NOMO-1 treated with dmso at 0.1 percent for 144 hours (cell line): Measurements from ENCODE around the gene COX5B.

Experiments
- DNase-seq: peaks from one replicate; lab custom pipeline; 2025; ENCODE audit not compliant: unreplicated experiment; lab: John Stamatoyannopoulos, UW

The COX5B gene

GRCh38 chr2:97653874-97654273 is 8.0 kb downstream of the COX5B start:
- DNase-seq = no peak

GRCh38 chr2:97654309-97654708 is 8.4 kb downstream of the COX5B start:
- no peak for DNase-seq

GRCh38 chr2:97654791-97655190 is 8.9 kb downstream of the COX5B start:
- no peak for DNase-seq

DNA sequence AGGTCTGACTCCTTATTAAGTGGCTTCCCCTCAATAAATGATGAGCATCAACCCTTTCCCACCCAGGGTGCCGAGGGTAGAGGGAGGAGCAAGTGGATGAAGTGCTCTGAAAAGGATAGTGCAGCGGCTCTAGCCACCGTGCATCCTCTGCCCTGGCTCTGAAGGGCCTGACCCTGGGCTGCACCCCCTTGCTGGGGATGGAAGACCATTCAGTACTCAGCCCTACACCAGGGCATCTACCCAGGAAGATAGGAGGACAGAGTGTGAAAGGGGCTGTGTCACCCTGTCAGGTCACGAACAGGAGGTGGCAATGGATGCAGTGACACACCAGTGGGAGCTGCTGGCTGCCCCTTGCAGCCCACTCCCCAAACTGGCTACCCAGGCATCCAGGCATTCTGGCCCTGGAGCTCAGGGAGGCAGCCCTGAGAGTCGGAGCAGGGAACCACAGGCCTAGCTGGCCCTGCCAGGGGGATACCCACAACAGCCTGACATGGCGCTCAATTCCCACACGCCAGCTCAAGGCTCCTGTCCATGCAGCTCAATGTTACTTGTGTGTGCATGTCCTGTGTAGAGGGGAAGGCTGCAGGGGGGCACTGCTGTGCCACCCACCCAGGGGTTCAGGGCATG is 10.4 kb downstream of the COX5B start:
- no peak for DNase-seq

DNA sequence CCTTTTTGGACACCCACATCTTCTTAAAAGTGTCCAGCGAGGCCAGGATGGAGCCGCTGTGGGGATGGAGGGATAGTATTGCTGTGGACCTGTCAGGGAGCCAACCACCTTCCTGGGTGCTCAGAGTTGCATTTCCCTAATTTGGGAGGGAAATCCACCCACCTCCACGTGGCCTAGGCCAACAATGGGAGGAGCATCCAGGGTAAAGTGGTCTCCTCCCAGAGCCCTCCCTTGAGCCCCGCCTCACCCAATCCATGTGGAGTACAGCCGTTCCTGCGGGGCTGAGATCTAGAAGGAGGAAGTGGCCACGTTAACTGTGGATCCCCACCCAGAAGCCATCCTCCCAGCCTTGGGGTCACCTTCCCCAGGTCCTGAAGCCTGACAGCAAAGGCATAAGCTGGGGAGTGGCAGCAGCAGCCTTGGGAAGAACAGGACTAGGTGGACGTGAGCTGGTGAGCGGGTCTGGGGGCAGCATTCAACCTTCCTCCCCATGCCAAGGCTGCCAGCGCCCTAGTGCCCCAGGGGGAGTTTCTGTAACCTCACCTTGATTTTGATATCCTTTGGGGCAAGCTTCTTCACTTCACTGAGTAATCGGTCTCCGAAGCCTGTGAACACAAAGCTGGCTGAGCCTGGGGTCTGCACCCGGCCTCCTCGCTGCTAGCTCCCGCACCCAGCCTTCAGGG is 11.2 kb downstream of the COX5B start:
- DNase-seq = no peak

DNA sequence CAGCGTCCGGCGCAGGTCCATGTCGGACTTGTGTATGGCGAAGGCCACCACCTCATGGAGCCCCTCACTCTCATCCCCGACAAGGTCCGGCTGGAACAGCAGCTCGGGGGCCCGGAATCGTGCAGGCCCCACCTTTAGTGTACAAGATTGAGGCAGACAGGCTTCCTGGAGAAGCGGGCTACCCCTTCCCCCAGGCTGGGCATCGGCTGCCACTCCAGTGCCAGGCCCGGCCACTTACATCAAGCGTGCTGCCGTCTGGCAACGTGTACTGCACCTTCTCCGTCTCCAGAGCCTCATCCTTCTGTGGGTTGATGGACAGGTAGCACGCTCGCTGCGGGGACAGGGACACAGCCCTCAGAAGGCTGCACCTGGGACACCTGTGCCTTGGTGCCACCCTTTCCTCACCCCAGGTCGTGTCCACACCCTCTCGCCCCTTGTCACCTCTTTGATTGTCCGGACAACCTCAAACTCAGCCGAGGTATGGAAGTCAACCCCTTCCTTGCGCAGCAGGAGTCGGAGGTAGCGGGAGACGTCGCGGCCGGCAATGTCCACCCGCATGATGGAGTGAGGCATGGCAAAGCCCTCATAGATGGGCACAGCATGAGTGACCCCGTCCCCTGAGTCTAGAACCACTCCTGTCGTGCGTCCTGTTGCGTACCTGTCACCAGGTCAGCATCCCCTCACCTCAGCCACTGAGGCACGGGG is 12.3 kb downstream of the COX5B start:
- no peak for DNase-seq

GRCh38 chr2:97658691-97659157 is 12.9 kb downstream of the COX5B start:
- no peak for DNase-seq

- DNase-seq = no peak
These were observed 13.6 kb downstream of the COX5B start for GRCh38 chr2:97659256-97660043.

DNA sequence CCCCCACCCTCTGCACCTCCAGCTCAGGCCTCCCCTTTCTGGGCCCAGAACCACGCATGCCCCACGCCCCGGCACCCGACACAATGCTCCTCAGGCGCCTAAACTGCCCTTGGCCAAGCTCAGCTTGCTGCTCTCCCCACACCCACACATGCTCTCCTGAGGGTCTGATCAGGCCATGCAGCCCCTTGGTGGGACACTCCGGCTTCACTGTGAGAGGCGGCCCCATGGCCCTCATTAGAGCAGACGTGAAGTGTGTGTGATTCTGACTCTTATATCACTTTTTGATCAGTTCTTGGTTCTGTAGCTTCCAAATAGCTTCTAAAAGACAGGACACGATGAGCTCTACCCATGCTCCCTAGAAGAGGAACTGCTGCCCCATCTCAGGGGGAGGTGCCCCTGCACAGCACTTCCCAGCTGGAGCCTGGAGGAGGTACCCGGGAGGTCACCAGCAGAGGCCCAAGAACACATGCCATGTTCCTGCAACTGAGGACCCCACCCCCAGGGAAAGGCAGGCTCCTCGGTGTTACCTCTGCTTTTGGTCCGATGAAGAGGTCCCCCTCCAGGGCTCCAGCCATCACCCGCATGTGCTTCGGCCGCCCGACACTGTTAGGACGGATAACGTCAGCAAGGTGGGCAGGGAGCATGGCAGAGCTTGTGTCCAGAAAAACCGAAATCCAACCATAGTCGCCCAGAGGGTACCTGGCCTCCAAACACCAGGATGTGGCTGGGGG is 14.3 kb downstream of the COX5B start:
- no peak for DNase-seq

- no peak for DNase-seq
These were observed 15.0 kb downstream of the COX5B start for GRCh38 chr2:97660775-97661389.

DNA sequence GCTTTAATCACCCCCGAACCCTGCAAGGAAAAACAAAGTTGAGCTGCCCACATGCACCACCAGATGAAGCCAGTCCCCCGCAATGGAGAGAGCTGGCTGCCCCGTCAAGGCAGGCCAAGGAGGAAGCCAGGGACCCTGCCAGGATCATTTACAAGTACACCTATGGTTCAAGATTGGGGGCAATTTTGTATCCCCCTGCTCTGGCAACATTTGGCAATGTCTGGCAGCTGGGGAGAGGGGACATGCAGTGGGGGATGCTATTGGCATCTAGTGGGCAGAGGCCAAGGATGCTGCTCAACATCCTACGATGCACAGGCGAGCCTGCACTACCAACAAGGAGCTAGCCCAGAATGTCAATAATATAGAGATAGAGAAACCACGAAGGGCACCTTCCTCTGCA is 16.1 kb downstream of the COX5B start:
- DNase-seq = no peak

DNA sequence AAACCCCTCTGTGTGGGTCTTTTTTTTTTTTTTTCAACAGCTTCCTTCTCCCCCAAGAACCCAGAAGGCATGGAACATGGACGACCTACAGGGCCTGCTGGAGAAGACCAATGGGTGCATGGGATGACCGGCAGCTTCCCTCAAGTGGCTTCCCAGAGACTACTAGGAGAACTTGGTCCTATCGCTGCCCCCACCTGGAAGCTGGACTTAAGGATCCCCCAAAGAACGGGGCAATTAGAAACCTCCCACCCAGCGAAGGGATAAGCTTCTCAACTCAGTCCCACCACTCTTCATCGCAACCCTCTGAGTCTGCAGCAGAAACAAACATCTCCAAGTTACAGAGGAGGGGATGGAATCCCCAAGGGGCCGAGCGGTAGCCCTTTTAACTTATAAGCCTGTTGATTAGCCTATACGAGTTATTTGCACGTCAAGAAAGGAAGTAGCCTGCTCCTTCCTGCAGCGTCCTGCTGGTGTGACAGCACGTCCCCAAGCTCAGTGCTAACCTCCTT is 16.6 kb downstream of the COX5B start:
- peak; percentile 42 for DNase-seq

- DNase-seq = peak; percentile 55
These were observed 17.2 kb downstream of the COX5B start for GRCh38 chr2:97662895-97663625.

GRCh38 chr2:97663626-97663961 is 17.7 kb downstream of the COX5B start:
- no peak for DNase-seq

DNA sequence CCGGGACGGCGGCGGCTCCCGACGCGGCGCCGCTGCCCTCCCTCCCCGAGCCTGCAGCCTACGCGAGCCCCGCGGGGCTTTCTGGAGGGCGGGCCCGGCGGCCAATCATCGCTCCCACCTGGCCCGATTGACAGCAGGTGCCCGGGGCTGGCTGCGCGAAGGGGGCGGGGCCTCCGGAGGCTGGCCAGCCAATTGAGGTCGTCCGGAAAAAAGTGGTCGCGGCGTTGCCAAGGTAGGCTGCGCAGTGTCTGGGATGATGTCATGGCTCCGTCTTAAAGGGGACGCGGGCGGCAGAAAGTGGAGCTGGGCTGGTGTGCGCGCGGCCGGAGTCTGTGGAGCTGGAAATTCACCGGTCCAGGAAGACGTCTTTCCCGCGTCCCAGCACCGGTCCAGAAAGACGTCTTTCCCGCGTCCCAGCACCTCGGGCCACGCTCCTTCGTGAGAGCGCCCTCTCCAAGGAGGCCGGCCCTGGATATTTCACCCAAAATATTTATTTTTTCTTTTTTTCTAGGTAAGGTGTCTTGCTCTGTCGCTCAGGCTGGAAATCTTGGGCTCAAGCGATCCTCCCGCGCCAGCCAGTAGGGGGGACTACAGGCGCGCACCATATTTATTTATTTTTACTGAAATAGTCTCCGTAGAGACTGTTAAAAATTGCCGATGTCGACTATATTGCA is 18.2 kb downstream of the COX5B start, which contains the start of gene ACTR1B:
ACTR1B (minus strand) TSS at position 83 of the 674 bp plus-strand sequence. CDS start 154 bp downstream, outside the sequence.
- peak; percentile 99 for DNase-seq

GRCh38 chr2:97664636-97664970 is 18.7 kb downstream of the COX5B start:
- no peak for DNase-seq

DNA sequence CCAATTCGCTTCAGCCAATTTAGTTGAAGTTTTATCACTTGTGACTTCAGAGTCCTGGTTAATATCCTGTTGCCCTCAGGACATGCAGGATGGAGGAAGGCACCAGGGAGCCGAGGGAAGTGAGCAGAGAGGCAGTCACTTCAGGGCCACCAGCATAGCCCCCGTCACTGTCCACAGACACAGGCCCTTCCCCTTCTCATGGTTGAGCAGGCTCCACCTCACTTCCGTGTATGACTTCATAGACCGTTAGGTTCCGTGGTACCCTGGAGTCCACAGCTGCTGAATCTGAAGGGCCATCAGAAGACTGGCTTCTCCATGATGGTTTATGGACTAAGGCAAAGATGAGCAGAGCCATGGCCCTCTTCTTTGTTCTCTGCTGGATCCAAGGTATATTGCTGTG is 23.6 kb downstream of the COX5B start, which contains the start of gene C2orf92:
C2orf92 (plus strand) TSS at position 266 of the 400 bp plus-strand sequence; CDS start at position 342, 76 bp downstream.
- no peak for DNase-seq

GRCh38 chr2:97670471-97670870 is 24.6 kb downstream of the COX5B start:
- DNase-seq = no peak

- no peak for DNase-seq
These were observed 25.7 kb downstream of the COX5B start for GRCh38 chr2:97671526-97671925.
